Stimulated activated naive B cell treated with anti-CD40 and anti-IgM and Interleukin-4, amounts not matched to agents 10 μg/mL and 1 μg/mL and 100 μg/mL, for 72 hours (primary cell): ENCODE results near the gene DLX4.
A peak's percentile ranks its signal among the peaks of the same experiment; 100 is the strongest.

ENCODE experiments used
- ATAC-seq, 2 donors: fragments of 150-1000 bp; cut with Tn5 transposase; replicated peaks; 2 replicates each; pipeline ENCODE4 v1.10.0; 2021; ENCODE audit warnings: moderate library complexity in 1 of 2
- DNase-seq: peaks from one replicate; pipeline ENCODE4 v3.0.0; 2021
- H3K27ac Mint-ChIP-seq: one replicate; pipeline ENCODE4 v1.8.0; 2022; ENCODE audit warnings: mild to moderate bottlenecking, mixed read lengths
- H3K27me3 Mint-ChIP-seq, 2 donors: one replicate each; pipeline ENCODE4 v1.8.0; 2022; ENCODE audit warnings: mixed read lengths in 2 of 2
- H3K36me3 Mint-ChIP-seq, 2 donors: one replicate each; pipeline ENCODE4 v1.8.0; 2022; ENCODE audit warnings: mixed read lengths in 2 of 2, mild to moderate bottlenecking in 1 of 2
- H3K4me1 Mint-ChIP-seq, 2 donors: one replicate each; pipeline ENCODE4 v1.8.0; 2022; ENCODE audit warnings: mixed read lengths in 2 of 2, mild to moderate bottlenecking in 1 of 2
- H3K4me3 Mint-ChIP-seq, 2 donors: one replicate each; pipeline ENCODE4 v1.8.0; 2022; ENCODE audit warnings: mild to moderate bottlenecking in 2 of 2, mixed read lengths in 2 of 2, moderate library complexity in 1 of 2
- H3K9me3 Mint-ChIP-seq, 2 donors: one replicate each; pipeline ENCODE4 v1.8.0; 2022; ENCODE audit warnings: mixed read lengths in 2 of 2, mild to moderate bottlenecking in 1 of 2

Gene DLX4

DNA sequence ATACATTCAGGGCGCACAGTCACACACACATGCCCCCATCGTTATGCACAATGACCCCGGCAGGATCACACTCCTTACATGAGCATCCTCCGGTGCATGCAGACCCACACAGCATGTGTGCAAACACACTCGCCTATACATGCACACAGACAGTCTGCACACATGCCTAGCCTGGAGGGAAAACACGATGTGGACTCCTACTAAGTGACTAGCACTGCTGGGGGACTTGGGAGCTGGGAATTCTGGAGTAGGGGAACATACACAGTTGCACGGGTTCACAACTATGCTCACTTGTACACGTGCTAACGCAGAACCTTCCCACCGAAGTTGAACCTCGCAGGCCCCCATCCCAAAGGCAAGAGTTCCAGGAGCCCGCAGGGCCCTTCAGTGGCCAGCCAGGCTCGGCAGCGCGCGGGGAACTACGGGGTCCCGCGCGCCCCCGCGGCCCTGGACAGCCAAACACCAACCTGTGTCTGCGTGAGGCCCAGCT, 24.0 kb downstream of the DLX4 start:
- no peak for DNase-seq
- Mint-ChIP-seq H3K27ac (peak overlapping the region; percentile 57), H3K4me1 (peaks cover 25 to 29% of the 10 kb centered on the region in 2 donors), H3K4me3 (peak overlapping the region; percentile 47 to 82), H3K9me3 (no peaks in the 10 kb centered on the region), H3K27me3 (peaks cover 84 to 90% of the 10 kb centered on the region in 2 donors), H3K36me3 (peaks cover 0 to 3% of the 10 kb centered on the region in 2 donors)
- ATAC-seq: no peak

DNA sequence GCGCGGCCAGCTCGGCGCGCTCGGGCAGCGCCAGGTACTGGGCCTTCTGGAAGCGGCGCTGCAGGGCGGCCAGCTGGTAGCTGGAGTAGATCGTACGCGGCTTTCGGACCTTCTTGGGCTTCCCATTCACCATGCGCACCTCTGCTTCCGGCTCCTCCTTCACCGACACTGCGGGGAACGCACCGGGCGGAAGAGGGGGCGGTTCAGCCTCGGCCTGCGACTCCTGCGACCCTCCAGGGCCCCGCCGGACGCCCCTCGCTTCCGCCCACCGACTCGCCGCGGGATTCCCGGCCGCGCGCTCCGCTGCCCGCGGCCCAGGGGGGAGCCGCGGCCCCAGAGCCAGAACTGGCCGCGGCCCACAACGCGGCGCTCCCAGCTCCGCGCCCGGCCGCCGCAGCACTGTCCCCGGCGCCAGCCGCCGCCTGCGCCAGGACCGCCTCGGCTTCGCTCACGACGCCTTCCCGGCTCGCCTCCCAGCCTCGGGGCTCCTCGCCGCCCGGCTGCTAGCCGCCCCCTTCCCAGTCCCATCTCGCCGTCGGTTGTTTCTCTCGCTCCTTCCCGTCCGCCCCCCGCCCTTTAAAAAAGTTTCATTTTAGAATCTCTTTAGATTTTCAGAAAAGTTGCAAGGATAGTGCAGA, 24.6 kb downstream of the DLX4 start:
- H3K36me3 Mint-ChIP-seq: peaks cover 0 to 3% of the 10 kb centered on the region in 2 donors
- no peaks in the 10 kb centered on the region for H3K9me3 Mint-ChIP-seq
- peak overlapping the region; percentile 82 to 87 for H3K4me3 Mint-ChIP-seq
- peak overlapping the region; percentile 74 for H3K27ac Mint-ChIP-seq
- H3K4me1 Mint-ChIP-seq: peaks cover 24 to 35% of the 10 kb centered on the region in 2 donors
- DNase-seq (no peak), ATAC-seq (no peak)
- H3K27me3 Mint-ChIP-seq: peaks cover 84 to 90% of the 10 kb centered on the region in 2 donors

DNA sequence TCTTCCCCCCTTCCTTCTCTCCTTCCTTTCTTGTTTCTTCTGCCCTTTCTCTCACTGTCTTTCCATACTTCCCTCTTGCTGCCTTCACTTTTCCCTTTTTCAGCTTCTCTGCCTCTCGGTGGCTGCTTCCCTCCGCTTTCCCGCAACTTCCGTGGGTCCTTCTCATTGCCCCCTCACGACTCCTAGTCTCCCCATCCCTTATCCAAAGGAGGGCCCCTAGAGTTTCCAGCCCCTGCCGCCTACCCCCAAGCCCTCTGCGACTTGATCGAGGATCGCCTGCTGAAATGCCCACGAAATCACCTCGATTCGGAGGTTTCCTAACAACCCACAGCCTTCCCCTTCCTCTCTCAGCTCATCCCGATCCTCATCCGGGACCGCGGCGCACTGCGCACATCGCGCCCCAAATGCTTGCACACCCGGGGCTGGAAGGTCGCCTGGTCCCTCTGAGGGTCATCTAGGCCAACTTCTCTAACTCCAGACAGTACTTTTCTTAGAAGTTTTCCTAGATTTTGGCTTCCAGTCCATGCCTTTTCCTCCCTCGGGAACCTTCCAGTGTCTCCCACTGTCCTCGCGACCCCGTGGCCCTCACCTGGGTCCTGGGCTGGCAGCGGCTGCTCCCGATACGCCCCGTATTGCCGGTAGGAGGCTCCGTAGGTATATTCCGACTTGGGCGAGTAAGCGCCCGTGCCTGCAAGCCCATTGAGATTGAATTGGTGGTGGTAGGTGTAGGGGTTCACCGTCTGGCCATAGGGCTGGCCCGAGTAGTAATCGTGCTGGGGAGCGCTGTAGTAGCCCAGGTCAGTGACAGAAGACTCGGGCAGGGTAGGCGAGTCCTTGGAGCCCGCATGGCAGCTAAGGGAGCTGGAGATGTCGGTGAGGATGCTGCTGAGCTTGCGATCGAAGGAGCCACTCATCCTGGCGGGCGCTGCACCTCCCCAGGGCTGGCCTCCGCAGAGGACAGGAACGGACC, 25.4 kb downstream of the DLX4 start:
- peak overlapping the region; percentile 82 to 87 for H3K4me3 Mint-ChIP-seq
- H3K9me3 Mint-ChIP-seq: no peaks in the 10 kb centered on the region
- ATAC-seq (no peak), DNase-seq (no peak)
- peak overlapping the region; percentile 74 for H3K27ac Mint-ChIP-seq
- H3K27me3 Mint-ChIP-seq: peaks cover 84 to 90% of the 10 kb centered on the region in 2 donors
- H3K36me3 Mint-ChIP-seq: peaks cover 0 to 3% of the 10 kb centered on the region in 2 donors
- peaks cover 24 to 36% of the 10 kb centered on the region in 2 donors for H3K4me1 Mint-ChIP-seq

DNA sequence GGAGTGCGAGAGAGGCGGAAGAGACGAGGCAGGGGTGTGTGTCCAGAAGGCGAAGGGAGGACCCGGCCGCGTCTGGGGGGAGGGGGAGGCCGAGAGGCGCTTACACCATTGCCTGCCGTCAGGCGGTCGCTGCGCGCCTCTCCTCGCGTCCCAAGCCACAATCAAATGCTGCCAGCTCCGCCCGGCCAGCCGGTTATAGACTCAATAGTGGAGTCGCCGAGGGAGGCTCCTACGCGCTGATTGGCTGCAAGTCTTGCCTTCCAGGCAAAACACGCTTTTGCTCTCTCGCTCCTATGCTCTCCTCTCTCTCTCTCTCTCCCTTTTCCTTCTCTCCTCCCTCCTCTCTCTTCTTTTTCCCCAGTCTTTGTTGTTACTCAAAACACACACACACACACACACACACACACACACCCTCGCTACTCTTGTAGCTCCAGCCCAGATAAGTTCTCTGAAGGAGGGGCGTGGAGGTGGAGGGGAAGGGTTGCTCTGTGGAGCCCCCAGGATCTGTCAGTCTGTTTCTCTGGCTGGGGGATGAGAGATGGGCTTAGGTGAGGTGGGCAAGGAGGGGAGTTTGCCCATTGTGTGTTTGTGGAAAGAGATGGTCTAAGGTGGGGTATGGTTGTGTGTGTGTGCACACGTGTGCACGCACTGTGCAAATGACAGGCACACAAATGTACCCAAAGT, 26.2 kb downstream of the DLX4 start, which contains the start of gene DLX3:
TSS of gene DLX3 (minus strand) at position 170 of the 684 bp plus-strand sequence. CDS start 226 bp downstream, outside the sequence.
- Mint-ChIP-seq H3K9me3 (no peaks in the 10 kb centered on the region), H3K27ac (peak within 1 kb of the TSS; percentile 74), H3K27me3 (peaks cover 82 to 88% of the 10 kb centered on the region in 2 donors), H3K4me3 (peak within 1 kb of the TSS; percentile 82 to 87), H3K36me3 (peaks cover 0 to 3% of the 10 kb centered on the region in 2 donors), H3K4me1 (peaks cover 24 to 36% of the 10 kb centered on the region in 2 donors)
- DNase-seq (no peak), ATAC-seq (no peak)

DNA sequence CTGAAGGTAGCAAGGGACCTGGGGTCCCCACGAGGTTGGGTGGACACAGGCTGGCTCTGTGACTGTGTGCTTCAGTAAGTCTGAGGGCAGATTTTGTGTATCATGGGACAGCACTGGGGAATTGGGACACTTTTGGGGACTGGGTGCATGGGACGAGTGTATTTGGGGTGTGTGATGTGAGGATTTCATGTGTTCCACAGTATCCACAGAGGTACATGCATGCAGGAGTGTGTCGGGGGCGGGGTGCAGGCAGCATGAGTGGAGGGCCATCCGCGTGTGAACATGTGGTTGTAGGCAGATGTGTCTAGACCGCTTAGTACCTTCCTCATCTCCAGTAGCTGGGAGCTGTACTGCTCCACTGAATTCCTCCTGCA, 27.1 kb downstream of the DLX4 start:
- DNase-seq (no peak), ATAC-seq (no peak)
- H3K27ac Mint-ChIP-seq: no peak overlapping the region
- H3K9me3 Mint-ChIP-seq: no peaks in the 10 kb centered on the region
- peaks cover 24 to 36% of the 10 kb centered on the region in 2 donors for H3K4me1 Mint-ChIP-seq
- no peak overlapping the region for H3K4me3 Mint-ChIP-seq
- H3K27me3 Mint-ChIP-seq: peaks cover 81 to 88% of the 10 kb centered on the region in 2 donors
- H3K36me3 Mint-ChIP-seq: peaks cover 0 to 3% of the 10 kb centered on the region in 2 donors

DNA sequence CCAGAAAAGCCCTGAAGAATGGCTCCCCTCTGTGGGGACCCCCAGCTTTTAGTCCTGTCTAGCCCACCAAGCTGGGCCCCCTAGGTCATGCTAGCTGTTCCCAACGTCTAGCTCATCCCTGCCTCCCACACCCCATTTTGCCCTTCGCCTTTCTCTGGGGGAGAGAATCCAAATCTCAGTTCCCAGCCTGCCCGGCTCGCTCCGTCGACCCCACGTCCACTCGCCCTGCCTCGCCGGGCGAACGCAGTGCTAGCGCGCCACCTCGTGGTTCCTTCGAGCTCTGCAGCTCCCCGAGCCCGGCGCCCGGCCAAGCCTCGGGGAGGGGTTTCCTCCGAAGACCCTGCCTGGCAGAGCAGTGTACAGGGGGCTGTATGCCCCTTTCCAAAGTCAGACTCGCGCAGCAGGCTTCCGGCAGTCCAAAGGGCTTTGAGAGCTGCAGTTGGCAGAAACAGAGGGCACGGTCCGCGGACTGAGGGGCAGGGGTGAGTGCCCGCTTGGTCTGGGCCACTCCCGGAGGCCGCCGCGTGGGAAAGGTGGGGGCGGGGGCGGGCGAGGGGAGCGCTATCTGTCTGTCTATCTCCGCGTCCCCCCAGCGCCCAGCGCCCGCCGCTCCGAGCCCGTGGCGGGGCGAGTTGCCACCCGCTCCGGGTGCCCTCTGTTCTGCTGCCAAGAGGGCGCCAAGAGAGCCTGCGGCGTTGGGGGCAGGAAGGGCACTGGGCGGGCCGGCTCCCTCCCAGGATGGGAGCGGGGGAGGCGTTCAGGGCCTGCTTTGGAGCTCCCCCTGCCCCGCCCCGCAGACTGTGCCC, 27.7 kb downstream of the DLX4 start:
- Mint-ChIP-seq H3K4me1 (peaks cover 24 to 36% of the 10 kb centered on the region in 2 donors), H3K36me3 (peaks cover 0 to 3% of the 10 kb centered on the region in 2 donors), H3K27ac (no peak overlapping the region), H3K27me3 (peaks cover 81 to 87% of the 10 kb centered on the region in 2 donors), H3K4me3 (peak overlapping the region; percentile 62 to 70), H3K9me3 (no peaks in the 10 kb centered on the region)
- ATAC-seq: peak; percentile 44 to 48
- DNase-seq: peak; percentile 45

DNA sequence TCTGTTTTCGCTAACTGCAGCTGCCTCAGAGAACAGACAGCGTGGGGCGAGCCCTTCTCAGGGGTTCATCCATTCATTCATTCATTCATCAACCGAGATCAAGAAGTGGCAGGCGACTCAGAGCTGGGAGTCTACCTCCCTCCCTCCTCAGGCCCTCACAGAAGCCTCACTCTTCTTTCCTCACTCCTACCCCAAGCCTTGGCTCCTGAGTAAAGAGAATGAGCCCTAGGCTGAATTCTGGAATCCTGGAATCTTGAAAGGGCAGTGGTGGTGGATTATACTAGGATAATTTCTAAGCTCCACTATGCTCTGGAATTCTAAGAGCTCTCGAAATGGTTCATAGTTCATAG, 28.3 kb downstream of the DLX4 start:
- Mint-ChIP-seq H3K4me1 (peaks cover 23 to 41% of the 10 kb centered on the region in 2 donors), H3K36me3 (peaks cover 0 to 3% of the 10 kb centered on the region in 2 donors), H3K27ac (no peak overlapping the region), H3K27me3 (peaks cover 81 to 87% of the 10 kb centered on the region in 2 donors), H3K9me3 (no peaks in the 10 kb centered on the region), H3K4me3 (peak overlapping the region; percentile 39 to 59)
- DNase-seq: no peak
- ATAC-seq: no peak

DNA sequence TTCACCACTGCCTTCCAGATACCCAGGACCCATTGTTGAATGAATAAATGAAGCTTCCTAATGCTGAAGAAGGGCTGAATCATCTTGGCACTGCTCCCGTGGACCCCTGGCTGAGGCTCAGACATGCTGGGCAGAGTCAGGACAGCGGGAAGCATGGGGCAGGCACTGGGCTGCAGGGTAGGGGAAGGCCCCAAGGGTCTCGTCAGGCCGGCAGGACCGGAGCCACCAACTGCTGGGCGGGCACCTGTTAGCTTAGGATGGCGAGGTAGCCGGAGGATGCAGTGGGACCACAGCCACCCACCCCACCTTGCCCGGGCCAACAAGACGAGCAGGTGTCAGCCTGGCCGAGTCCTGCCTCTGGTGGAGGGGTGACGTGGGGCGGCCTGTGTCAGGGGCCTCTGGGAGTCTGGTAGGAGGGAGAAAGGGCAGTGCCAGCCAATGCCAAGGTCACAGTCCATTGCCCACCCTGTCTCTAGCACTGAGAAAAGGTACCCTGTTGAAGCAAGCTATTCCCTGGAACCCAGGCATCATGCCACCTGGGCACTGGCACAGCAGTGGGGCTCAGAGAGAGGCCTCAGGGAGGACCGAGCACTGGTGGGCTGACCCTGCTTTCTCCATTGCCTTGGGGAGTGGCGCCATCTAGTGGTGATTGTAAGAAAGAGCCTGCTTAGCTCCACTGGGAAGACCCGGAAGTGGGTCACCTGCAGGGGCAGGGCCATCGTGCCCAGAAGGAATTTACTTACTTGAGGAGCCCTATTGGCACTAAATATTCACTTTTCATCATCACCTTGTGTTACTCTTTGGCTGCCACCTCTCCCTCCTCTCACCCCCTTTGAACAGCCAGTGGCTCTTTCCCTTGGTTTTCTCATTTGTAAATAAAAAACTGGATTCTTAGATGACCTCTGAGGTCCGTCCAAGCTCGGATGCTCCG, 29.0 kb downstream of the DLX4 start:
- no peak overlapping the region for H3K4me3 Mint-ChIP-seq
- H3K9me3 Mint-ChIP-seq: no peaks in the 10 kb centered on the region
- peaks cover 0 to 3% of the 10 kb centered on the region in 2 donors for H3K36me3 Mint-ChIP-seq
- no peak overlapping the region for H3K27ac Mint-ChIP-seq
- H3K27me3 Mint-ChIP-seq: peaks cover 75 to 82% of the 10 kb centered on the region in 2 donors
- ATAC-seq (peak; percentile 90 to 92), DNase-seq (peak; percentile 73)
- H3K4me1 Mint-ChIP-seq: peaks cover 21 to 41% of the 10 kb centered on the region in 2 donors

DNA sequence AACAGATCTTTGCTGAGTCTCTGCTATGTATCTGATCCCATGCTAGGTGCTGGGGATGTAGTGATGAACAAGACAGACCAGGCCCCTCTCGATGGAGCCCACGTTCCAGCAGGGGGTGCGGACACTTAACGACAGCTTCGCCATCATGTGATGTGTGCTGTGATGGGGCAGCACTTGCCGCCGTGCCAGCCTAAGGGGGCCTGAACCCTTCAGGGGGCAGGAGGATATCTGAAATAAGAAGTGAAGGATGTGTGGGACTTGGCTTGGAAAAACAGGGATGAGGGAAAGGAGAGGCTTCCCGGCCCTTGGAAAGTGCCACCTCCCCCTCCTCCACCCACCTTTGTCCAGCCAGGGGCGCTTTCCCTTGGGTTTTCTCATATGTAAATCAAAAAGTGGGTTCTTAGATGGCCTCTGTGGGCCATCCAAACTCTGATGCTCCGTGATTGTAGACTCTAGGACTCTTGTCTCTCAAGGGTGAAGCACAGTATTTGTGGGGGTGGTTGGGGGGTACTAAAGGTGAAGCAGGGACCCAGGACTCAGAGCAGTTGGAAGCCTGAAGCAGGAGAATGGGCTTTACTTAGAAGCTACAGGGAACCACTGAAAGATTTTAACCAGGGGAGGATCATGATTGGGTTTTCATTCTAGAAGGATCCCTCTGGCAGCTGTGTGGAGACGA, 30.0 kb downstream of the DLX4 start:
- Mint-ChIP-seq H3K4me3 (no peak overlapping the region), H3K36me3 (peaks cover 0 to 3% of the 10 kb centered on the region in 2 donors), H3K9me3 (no peaks in the 10 kb centered on the region), H3K27me3 (peaks cover 72 to 77% of the 10 kb centered on the region in 2 donors), H3K27ac (no peak overlapping the region), H3K4me1 (peaks cover 19 to 37% of the 10 kb centered on the region in 2 donors)
- ATAC-seq: no peak
- DNase-seq: no peak

DNA sequence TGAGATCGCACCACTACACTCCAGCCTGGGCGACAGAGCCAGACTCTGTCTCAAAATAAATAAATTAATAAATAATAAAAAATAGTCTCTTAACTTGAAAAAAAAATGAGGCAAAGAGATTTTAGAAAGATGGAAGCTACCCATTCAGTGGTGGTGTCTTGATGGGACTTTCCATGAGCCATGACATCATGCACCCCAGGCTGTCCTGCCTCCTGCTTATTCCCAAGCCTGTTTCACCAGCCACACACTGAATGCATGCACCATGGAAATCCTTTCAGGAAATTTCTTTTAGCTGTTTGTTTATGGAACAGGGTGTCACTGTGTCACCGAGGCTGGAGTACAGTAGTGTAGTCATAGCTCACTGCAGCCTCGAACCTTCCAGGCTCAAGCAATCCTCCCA, 34.9 kb downstream of the DLX4 start:
- Mint-ChIP-seq H3K4me1 (peaks cover 6 to 20% of the 10 kb centered on the region in 2 donors), H3K36me3 (peaks cover under 1 to 3% of the 10 kb centered on the region in 2 donors), H3K27me3 (peaks cover 30 to 34% of the 10 kb centered on the region in 2 donors), H3K9me3 (peaks cover 2% of the 10 kb centered on the region in 2 donors), H3K27ac (no peak overlapping the region), H3K4me3 (no peak overlapping the region)
- DNase-seq (no peak), ATAC-seq (no peak)

DNA sequence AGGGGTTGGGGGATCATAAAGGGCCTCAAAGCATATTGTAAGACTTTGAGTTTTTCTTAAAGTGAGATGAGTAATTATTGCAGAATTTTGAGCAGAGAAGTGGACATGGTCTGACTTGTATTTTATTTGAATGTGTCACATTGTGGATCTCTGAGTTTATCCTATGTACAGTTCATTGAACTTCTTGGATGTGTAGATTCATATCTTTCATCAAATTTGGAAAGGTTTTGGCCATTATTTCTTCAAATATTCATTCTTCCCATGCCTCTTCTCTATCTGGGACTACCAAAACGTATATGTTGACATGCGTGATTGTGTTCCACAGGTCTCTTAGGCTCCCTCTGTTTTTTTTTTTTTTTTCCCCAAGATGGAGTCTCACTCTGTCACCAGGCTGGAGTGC, 40.3 kb downstream of the DLX4 start:
- Mint-ChIP-seq H3K4me3 (no peak overlapping the region), H3K4me1 (peaks cover 5 to 15% of the 10 kb centered on the region in 2 donors), H3K27ac (no peak overlapping the region), H3K36me3 (peaks cover 3 to 9% of the 10 kb centered on the region in 2 donors), H3K27me3 (peaks cover 24 to 30% of the 10 kb centered on the region in 2 donors), H3K9me3 (peaks cover 9 to 19% of the 10 kb centered on the region in 2 donors)
- ATAC-seq (no peak), DNase-seq (no peak)

DNA sequence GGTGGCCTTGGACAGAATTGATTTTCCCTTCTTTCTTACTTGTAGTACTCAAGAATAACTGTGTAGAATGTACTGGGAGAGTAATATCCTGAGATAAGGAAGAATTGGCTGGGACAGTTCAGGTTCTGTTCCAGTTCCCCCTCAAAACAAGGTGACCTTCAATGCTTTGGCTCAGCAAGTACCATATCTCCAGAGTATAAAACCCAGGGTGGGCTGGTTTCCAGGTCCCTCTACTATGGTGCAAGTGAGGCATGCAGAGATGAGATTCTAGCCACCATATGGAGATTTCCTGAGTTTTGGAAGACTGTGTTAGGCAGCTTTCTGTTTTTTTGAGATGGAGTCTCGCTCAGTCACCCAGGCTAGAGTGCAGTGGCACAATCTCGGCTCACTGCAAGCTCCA, 44.1 kb downstream of the DLX4 start:
- DNase-seq (no peak), ATAC-seq (no peak)
- H3K4me3 Mint-ChIP-seq: no peak overlapping the region
- no peaks in the 10 kb centered on the region for H3K4me1 Mint-ChIP-seq
- peaks cover 13 to 31% of the 10 kb centered on the region in 2 donors for H3K9me3 Mint-ChIP-seq
- peaks cover 45 to 50% of the 10 kb centered on the region in 2 donors for H3K27me3 Mint-ChIP-seq
- peaks cover 3 to 15% of the 10 kb centered on the region in 2 donors for H3K36me3 Mint-ChIP-seq
- H3K27ac Mint-ChIP-seq: no peak overlapping the region
